Epithelial cell of prostate (primary cell): Measurements from ENCODE around the gene FAM136A.
A peak's percentile ranks its signal among the peaks of the same experiment; 100 is the strongest.
"Not testable (repeated sequence)": the region's sequence is repeated elsewhere in the genome, so short reads cannot be mapped to it uniquely, and the experiment has no call there.

Source experiments
- DNase-seq: peaks from one replicate; pipeline ENCODE4 v3.0.0-alpha.2; 2011; ENCODE audit warnings: low read depth, low spot score
- H3K27ac ChIP-seq: fragments of 450-650 bp; 2 replicates; pipeline ENCODE4 v1.5.1; 2017; ENCODE audit warnings: mild to moderate bottlenecking

Gene FAM136A

DNA sequence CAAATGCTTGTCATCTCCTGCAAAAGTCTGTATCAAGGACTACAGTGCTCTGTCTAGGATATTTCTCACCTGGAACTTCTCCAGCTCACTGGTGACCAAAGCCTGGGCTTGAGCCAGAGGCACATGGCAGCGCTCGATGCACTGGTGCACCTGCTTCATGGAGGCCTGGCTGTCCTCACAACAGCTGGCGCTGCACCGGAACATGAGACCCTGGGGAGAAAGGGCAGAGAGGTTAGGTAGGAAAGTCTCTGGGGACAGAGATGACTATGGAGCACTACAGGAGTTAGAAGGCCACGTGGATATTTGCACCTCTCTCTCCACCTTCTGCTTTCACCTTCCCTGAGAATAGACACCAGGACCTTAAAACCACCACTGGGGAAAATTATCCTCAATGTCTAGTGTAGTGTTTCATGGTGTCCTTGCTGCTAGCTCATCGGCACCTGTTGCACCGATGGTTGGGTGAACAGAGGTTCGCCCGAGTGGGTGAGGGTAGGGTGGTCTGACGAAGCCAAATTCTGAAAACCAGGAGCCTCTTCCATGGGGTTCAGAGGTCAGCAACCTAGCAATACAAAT lies 1.0 kb downstream of the FAM136A start:
- peak overlapping the region; percentile 73 for H3K27ac ChIP-seq
- DNase-seq, result no peak

DNA sequence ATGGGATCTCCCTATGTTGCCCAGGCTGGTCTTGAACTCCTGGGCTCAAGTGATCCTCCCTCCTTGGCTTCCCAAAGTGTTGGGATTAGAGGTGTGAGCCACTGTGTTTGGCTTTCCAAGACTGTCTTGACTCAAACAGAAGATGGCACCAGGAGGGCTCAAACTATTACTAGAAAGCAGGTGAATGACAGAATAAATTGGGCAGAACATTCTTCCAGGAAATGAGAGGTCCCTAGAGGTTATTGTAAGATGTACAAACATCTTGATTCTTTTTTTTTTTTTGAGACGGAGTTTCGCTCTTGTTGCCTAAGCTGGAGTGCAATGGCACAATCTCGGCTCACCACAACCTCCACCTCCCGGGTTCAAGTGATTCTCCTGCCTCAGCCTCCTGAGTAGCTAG lies 4.0 kb downstream of the FAM136A start:
- DNase-seq, H3K27ac ChIP-seq: not testable (repeated sequence)

DNA sequence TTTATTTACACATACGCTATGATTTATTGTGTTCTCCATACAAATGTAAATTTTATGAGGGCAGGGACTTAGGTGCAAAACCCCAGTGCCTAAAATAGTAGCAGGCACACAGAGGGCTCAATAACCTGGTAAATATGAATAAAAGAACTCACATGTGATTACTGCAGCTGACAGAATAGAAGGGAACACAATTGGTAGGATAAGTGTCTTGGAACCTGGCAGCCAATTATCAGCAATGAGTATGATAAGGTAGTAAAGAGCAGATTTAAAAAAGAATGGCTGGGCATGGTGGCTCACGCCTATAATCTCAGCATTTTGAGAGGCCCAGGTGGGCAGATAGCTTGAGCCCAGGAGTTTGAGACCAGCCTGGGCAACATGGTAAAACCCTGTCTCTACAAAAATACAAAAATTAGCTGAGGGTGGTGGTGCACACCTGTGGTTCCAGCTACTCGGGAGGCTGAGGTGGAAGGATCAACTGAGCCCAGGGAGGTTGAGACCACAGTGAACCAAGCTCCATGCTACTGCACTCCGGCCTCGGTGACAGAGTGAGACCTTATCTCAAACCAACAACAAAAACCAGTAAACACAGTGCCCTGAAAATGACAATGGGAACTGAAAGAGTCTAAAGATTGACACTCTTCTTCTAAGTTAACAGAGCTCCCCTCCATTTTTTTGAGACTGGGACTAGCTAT lies 18.2 kb downstream of the FAM136A start:
- no peak overlapping the region for H3K27ac ChIP-seq
- DNase-seq, result no peak

DNA sequence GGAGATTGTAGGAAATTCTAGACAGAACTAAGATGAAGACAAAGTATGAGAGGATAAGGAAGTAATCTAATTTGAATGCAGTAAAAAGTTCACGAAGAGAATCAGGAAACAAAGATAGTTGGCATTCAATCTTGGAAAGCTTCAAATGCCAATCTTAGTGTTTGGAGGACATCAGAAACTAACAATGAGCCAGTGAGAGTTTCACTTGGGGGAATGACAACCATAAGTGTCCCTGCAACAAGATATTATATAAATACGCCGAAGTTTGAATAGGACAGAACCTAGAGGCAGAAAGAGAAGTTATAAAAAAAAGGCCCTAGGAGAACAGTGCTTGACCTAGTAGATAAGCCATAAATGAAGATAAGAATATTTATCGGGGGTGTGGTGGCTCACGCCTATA lies 19.4 kb downstream of the FAM136A start:
- no peak overlapping the region for H3K27ac ChIP-seq
- DNase-seq, result no peak

DNA sequence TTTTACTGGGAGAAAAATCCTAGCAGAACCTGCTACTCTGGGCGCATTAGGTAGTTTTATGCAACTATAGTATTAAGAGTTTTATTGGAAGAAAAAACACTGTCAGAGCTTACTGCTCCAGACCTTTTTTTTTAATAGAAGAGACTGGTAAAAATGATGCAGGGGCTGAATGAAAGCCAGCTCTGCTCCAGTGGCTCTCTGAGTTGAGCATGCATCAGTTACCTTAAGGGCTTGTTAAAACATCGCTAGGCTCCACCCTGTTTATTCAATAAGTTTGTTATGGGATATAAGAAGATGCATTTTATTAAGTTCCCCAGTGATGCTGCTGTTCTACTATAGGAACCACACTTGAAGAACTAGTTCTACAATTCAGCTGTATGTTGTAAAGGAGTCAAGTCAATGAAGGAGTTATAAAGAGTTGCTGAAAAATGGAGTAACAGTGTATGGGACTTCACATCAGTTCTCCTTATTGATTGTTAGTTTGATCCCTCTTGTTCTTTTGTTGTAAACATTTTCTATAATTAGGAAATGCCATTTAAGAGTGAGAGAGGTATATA lies 21.5 kb downstream of the FAM136A start:
- no peak overlapping the region for H3K27ac ChIP-seq
- no peak for DNase-seq

DNA sequence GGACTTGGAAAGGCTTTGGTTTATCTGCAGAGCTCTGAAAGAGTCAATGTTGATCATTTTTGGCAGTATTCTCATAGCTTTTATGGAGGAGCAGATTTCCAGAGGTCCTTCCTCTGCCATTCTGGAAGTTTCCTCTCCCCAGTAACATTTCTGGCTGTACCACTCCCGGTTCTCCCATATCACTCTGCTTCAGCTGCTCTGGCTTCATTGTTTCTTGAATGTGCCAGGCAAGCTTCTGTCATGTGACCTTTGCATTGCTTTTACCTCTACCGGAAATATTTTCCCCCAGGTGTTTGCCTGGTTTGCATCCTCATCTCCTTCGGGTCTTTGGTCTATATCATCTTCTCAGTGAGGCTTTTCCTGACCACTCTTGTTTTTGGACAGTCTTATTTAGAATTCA lies 31.5 kb downstream of the FAM136A start:
- no peak overlapping the region for H3K27ac ChIP-seq
- DNase-seq, result no peak

DNA sequence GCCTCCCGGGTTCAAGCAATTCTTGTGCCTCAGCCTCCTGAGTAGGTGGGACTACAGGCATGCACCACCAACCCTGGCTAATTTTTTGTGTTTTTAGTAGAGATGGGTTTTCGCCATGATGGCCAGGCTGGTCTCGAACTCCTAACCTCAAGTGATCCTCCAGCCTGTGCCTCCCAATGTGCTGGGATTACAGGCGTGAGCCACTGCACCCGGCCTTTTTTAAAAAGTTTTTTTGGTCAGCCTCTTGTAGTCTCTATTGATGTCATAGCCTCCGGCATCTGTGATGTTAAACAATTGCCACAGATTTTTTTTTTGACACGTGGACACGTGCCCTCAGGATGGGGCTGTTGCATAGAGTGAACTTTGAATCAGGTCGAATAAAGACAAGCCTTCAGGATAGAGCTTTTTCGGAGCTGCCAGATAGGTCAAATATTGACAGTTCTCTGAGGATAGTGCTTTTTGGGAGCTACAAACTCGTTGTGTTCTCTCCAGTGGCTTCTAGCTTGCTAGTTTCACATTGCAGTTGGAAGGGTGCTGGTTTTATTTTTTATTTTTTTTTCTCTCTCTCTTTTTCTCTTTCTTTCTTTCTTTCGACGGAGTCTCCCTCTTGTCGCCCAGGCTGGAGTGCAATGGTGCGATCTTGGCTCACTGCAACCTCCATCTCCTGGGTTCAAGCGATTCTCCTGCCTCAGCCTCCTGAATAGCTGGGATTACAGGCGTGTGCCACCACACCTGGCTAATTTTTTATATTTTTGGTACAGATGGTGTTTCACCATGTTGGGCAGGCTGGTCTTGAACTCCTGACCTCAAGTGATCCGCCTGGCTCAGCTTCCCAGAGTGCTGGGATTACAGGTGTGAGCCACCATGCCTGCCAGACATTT lies 32.2 kb downstream of the FAM136A start:
- not testable (repeated sequence) for H3K27ac ChIP-seq, DNase-seq

DNA sequence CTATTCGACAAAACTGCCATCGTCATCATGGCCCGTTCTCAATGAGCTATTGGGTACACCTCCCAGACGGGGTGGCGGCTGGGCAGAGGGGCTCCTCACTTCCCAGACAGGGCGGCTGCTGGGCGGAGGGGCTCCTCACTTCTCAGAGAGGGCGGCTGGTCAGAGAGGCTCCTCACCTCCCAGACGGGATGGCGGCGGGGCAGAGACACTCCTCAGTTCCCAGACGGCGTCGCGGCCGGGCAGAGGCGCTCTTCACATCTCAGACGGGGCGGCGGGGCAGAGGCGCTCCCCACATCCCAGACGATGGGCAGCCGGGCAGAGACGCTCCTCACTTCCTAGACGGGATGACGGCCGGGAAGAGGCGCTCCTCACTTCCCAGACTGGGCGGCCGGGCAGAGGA lies 34.9 kb downstream of the FAM136A start:
- not testable (repeated sequence) for DNase-seq, H3K27ac ChIP-seq

DNA sequence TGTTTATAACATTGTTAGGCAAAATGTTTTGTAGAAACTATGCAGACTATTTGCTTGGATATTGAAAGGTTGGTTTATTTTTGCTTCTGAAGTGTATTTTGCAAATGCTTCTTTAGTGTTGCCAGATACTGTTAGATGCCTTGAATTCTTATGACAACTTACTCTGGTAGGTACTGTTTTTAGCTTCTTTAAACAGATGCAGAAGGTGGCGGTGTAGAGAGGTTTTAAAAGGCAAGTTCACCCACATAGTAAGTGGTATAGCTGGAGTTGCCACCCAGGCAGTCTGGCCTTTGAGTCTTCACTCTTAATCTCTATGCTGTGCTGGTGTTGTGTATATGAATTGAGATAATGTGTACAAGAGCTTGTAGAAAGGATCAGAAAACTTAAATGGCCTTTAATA lies 40.4 kb downstream of the FAM136A start:
- H3K27ac ChIP-seq, result no peak overlapping the region
- DNase-seq, result no peak

DNA sequence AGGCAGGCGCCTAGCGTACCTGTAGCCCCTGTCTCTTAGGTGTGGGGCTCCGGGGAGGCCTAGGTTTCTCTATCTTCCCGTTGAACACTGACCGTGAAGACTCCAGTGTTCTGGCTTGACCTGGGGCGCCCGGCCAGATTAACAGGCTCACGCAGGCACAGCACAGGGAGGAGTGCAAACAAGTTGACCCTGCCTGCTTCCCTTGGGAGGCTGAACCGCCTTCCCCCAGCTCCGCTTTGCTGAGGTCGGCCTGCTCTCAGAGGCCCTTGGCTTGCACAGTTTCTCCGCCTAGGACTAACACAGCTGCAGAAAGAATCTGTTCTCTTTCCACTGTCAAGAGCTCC lies 43.4 kb downstream of the FAM136A start:
- H3K27ac ChIP-seq, result peak overlapping the region; percentile 92
- DNase-seq, result no peak

DNA sequence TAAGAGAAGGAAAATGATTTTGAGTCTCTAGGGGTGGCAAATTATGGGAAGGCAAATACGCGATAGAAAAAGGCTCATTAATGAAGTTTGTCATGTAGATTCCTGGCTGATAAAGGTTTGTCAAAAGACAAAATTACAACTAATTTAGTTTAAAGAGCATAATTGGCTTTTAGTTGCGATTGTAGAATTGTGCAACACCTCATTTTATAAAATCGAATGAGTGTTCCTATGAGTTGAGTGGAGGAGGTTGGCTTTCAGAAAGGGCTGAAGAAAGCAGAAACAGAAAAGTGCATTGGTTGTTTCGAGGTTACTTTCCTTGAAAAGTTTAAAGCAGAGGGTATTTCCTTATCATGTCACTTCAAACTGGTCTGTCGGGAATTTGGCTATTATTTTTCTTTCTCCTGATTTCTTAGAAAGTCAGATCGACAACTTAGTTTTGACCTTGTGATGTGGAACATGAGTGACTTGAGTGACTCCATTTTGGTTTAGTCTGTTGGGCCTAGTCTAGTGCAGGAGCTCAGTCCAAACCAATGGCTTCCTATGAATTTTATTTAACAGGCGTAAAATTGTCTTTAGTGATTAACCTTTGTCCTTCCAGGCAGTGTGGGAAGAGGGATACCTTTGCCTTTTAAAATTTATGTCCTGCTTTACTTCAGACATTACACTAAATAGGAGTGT lies 46.1 kb downstream of the FAM136A start:
- DNase-seq, result no peak
- H3K27ac ChIP-seq, result no peak overlapping the region

DNA sequence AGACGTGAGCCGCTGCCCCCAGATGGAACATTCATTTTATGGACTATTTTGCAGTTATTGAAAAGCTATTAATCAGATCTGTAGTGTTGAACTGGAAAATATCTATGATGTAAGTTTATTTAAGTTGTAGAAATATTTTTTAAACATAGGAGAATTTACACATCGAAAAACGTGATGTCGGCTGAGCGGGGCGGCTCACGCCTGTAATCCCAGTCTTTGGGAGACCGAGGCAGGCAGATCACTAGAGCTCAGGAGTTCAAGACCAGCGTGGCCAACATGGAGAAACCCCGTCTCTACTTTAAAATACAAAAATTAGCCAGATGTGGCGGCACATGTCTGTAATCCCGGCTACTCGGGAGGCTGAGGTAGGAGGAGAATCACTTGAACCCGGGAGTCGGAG lies 51.4 kb downstream of the FAM136A start:
- no peak overlapping the region for H3K27ac ChIP-seq
- DNase-seq, result no peak

DNA sequence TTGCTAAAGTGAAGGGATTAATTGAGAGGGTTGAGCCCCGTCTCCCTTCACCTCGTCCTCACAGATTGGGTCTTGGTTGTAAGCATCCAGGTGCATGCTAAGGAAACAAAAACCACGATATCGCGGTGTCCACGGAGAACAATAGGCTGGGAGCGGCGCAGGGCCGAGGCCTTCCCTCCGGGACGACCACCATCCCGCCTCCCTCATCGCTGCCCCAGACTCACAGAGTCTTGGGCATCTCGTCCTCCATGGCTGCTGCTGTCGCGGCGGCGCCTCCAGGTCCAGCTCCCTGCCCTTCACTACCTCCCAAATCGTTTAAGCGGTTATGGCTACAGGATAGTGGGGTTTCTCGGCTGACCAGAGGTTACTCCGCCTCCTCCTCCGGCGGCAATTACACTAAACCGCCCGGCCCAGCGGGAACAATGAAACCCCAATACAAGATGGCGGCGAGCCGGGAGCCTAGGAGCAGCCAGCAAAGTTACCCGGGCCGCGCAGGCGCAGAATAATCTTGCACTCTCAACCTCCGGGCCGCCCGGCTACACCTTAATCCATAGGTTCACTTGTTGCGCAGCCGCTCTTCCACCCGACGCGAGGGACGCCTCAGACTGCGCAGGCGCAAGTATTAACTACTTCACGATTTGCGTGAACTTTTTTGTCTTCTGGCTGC lies 53.6 kb downstream of the FAM136A start, which contains the start of gene TIA1:
TSS of gene TIA1 (minus strand) at position 448 of the 667 bp plus-strand sequence. CDS start at position 250, 198 bp downstream.
- peak within 1 kb of the TSS; percentile 92 for H3K27ac ChIP-seq
- DNase-seq, result peak; percentile 82

DNA sequence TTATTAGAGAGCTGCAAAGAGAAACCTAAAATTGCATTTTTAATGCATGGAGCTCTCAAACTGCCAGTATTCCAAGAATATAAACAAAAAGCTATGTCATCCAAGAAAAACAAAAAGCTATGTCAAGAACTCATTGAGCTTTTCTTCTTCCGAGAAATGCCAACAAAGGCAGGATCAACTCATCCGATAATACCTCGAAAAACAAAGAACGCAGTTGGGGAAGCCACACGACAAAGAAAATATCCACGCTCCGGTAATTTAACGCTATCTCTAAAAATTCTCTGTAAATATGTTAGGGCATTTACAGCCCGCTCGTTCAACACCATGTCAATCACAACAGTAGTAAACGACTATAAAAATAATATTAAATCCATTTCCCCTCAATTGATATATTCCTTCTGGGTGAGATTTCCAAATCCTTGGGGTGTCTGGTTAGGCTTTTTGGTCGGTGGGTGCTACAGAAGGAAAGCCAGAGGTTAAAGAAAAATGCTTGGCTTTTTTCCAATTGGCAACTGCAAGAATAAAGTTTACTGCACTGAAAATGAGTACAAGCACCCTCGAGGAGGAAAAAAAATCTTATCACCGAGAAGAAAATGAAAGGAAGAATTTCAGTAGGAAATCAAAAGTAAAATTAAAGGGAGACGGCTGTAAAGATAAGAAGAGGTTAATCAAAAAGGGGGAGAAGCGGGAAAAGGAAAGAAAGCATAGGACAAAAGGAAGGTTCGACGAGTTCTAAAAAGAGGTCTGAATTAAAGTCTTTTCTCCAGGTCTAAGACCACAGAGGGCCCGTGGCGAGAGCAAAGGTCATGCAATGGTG lies 54.3 kb downstream of the FAM136A start:
- peak overlapping the region; percentile 92 for H3K27ac ChIP-seq
- DNase-seq, result no peak
